ENCODE results near the gene SAMD9L.
"Not testable (repeated sequence)": the region's sequence is repeated elsewhere in the genome, so short reads cannot be mapped to it uniquely, and the experiment has no call there.

The SAMD9L gene

DNA sequence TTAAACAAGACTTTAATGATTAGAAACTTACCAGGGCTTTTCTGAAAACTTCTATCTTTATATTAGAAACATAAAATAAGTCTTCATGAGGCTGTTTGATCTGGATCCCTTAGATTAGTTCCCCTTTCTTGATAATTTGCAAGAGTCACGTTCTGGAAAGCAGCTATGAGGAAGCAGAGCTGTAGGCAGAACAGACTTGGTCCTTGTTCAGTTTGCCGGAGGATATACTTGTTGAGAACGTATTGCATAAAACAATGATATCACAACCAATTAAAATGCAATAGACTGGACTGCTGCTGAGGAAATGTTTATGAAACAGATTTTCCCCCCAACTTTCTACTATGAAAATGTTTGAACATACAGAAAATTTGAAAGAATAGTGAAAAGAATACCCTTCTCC, 2.8 kb downstream of the SAMD9L start:
- no peak for DNase-seq (ENCODE audit: low read depth)

DNA sequence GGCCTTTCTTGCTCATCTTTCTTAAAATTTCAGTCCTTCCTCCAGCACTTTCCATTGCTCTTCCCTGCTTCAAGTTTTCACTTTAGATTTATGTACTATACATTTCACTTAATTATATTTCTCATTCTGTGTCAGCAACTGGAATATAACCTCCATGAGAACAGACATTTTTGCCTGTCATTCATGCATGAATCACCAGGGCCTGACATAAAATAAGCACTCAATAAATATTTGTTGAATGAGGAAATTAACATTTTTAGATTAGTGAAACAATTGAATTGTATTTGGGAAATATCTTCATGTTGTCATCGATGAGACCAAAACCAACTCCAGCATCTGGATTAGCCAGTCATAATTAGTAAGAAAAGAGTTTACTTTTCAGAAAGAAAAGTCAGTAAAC, 6.1 kb downstream of the SAMD9L start:
- DNase-seq (ENCODE audit: low read depth), result no peak

DNA sequence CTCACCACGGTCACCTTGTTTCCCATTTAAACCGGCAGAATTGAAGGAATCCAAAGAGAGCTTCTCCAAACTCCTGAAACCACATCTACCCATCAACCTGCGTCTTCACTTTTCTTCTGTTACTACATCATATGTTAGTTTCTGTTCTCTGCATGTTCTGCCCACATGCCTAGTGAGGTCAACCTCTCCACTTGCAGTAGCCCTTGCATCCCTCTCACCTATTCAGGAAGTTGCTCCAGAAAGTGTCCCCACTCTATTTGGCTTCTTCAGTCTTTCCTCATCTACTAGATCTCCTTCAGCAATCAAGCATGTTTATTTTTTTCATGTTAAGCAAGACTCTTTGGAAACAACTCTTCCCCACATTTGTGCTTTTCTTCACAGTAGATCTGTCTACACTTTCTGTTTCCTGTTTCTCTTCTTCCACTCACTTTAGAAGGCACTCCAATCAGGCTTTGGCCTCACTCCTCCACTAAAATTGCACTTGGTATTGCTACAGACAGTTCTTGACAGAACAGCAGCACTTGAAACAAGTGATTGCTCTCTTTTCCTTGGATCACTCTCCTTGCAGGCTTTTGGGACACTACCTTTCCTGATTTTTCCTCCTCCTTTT, 7.5 kb downstream of the SAMD9L start:
- no peak for DNase-seq (ENCODE audit: low read depth)

DNA sequence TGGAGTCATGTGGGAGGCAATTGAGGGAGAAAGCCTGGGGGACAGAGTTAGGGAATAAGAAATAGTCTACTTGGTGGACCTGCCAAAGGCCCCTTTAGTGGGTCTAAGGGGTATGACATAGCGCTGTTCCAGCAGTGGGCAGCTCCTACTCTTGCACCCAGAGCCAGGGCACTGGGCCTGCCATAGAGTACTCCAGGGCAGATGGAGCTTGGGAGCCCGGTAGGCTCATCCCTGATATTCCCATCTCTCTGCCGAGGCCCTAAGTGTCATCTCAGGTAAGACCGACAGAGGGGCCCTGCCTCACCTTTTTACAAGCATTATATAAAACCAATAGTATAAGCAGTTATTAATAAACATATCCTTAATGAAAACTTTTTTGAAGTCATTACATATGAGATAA, 9.6 kb downstream of the SAMD9L start:
- DNase-seq (ENCODE audit: low read depth), result no peak

DNA sequence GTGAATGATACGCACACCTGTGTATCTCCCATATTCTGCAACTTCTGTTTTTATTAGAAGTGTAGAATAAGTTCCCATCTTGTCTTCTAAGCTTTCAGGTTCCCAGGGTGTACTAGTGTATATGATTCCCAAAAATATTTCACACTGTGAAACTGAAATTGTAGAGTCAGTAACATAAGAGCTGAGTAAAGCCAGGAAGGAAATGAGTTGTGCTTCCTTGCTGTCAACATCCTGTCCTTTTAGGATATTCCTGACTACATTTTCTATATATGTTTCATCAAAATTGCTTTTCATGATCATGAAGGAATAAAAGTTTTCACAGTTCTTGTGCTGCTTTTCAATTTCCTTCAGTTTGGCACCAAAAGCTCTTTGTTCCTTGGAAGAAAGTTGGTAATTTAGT, 15.2 kb downstream of the SAMD9L start:
- DNase-seq (ENCODE audit: low read depth), result no peak

DNA sequence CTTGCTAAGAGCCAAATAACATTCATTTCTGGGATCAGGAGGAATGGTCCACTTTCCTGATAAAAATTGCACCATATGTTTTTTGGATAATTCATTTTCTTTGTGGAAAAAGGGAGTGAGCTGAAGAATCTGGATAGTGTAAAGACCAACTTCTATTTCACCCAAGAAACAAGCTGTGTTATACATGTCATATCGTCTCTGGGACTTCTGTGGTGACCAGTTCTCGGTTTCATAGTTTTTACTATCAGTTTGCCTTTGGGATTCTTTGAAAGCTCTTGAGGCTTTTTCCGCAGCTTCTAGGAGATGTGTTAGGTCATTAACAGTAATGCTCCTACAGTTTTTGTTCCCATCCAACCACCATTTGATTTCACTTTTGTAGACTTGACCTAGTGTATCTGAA, 16.0 kb downstream of the SAMD9L start:
- DNase-seq (ENCODE audit: low read depth), result no peak

DNA sequence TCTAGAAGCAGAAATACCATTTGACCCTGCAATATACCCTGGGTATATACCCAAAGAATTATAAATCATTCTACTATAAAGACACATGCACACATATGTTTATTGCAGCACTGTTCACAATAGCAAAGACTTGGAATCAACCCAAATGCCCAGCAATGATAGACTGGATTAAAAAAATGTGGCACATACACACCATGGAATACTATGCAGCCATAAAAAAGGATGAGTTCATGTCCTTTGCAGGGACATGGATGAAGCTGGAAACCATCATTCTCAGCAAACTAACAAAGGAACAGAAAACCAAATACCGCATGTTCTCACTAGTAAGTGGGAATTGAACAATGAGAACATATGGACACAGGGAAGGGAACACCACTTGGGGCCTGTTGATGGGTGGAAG, 21.2 kb downstream of the SAMD9L start:
- DNase-seq (ENCODE audit: low read depth), result not testable (repeated sequence)

DNA sequence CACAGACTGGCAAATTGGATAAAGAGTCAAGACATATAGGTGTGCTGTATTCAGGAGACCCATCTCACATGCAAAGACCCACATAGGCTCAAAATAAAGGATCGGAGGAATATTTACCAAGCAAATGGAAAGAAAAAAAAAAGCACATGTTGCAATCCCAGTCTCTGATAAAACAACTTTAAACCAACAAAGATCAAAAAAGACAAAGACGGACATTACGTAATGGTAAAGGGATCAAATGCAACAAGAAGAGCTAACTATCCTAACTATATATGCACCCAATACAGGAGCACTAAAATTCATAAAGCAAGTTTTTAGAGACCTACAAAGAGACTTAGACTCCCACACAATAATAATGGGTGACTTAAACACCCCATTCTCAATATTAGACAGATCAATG, 24.7 kb downstream of the SAMD9L start:
- DNase-seq (ENCODE audit: low read depth), result not testable (repeated sequence)

DNA sequence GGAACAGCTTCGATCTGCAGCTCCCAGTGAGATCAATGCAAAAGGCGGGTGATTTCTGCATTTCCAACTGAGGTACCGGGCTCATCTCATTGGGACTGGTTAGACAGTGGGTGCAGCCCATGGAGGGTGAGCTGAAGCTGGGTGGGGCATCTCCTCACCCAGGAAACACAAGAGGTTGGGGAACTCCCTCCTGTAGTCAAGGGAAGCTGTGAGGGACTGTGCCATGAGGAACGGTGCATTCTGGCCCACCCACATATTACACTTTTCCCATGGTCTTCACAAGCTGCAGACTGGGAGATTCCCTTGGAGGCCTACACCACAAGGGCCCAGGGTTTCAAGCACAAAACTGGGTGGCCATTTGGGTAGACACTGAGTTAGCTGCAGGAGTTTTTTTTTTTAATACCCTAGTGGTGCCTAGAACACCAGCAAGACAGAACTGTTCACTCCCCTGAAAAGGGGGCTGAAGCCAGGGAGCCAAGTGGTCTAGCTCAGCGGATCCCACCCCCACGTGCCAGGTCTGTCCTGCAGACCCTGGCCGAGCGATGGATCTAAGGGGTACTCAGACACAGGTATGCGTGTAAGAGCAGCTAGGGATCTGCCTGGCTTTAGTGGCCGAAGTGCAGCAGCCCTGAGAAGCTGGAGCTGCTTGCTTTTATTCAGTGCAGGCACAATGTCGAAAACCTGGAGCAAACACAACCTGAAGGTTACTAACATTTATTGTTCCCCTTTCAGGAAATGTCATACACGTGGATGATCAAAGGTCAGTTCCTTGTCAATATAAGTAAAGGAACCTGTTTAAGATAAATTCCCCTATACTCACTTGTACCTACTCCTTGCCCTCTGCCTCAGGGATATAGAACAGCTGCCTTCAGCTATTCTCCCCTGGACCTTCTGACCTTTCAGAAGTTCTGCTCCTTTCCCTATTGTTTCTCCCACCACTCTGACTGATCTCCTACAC, 27.3 kb downstream of the SAMD9L start:
- DNase-seq (ENCODE audit: low read depth), result no peak

DNA sequence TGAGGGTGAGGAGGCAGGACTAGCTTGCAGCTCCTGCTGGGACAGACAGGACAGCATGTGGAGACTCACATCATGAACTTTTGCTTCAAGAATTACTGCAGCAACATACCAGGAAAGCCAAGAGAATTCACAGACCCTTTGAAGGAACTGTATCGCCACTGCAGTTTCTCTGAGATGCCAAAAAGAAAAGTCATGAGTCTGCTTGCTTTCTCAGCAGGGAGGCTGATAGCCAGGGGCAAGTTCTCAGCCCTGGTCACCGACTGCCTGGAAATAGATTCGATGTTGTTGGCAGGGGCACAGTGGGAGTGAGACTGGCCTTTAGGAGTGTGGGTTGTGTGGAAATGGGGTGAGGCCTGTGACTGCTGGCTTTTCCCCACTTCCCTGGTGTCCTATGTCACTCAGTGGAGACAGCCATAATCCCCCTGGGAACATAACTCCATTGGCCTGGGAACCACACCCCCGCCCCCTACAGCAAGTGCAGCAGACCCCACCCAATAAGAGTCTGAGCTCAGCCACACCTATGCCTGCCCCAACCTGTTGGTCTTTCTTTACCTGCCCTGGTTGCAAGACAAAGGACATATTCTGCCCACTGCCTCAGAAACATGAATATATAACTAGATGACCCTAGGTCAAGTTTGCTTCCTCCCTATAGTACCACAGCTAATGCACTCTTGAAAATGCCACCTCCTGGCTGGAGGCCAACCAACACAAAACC, 28.8 kb downstream of the SAMD9L start:
- DNase-seq (ENCODE audit: low read depth), result peak; percentile 22

DNA sequence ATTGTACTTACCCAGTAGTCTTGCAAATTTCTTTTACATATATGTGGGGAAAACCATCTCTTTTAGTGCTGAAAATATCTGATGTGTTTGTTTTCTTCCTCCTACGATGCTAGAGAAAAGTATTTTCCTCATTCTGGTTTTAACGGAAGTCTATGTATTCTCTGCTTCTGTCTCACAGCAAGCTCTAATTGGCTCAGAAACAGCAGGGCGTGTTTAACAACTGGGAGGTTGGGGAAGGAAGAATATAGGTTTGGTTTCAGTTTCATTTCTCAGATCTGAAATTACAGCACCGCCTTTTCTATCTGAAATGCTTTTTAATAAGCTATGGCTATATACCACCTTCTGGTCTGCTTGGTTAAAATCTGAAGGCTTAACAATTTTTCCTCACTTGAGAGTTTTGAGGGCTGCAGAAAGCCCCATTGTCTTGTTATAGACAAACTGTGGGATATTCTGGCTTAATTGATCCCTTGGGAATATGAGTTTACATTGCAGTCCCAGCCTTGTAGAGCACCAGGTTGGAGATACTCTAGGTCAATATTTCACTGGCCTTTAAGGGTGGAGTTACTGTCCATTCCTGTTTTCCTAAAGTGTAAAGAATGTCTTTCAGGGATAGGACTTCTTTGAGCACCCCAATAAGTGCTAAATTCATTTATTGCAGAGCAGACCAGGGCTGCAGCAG, 30.2 kb downstream of the SAMD9L start, which contains the start of gene SAMD9:
TSS of gene SAMD9 (minus strand) at position 128 of the 679 bp plus-strand sequence. CDS start 11,882 bp downstream, outside the sequence.
- DNase-seq (ENCODE audit: low read depth), result peak; percentile 54

DNA sequence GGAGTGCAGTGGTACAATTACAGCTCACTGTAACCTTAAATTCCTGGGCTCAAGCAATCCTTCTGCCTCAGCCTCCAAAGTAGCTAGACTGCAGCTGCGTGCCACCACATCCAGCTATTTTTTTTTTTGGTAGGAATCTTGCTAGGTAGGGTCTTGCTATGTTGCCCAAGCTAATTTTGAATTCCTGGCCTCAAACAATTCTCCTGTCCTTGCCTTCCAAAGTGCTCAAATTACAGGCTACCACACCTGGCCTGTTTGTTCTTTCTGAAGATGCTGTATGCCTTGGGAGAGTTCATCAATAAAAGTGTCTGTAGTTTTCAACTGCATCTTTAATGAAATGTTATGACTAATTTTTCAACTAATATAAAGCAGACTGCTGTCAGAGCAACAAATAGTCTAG, 30.9 kb downstream of the SAMD9L start:
- DNase-seq (ENCODE audit: low read depth), result no peak

DNA sequence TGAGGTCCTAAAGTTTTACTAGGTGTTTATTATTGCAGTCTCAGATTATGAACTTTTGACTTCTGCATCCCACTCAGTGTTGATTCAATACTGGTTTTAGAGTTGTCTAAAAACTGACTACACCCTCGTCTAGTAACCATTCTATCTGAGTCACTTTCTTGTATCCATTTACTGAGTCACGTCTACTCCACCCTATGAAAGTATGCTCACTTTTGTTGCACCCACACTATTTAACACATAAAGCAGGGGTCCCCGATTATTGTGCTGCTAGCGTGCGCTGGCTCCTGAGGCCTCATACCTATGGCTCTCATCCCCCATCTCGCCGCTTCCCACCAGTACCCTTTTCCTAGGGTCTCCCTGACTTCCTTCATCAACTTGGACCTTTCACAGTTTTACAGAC, 32.4 kb downstream of the SAMD9L start:
- peak; percentile 30 for DNase-seq (ENCODE audit: low read depth)

DNA sequence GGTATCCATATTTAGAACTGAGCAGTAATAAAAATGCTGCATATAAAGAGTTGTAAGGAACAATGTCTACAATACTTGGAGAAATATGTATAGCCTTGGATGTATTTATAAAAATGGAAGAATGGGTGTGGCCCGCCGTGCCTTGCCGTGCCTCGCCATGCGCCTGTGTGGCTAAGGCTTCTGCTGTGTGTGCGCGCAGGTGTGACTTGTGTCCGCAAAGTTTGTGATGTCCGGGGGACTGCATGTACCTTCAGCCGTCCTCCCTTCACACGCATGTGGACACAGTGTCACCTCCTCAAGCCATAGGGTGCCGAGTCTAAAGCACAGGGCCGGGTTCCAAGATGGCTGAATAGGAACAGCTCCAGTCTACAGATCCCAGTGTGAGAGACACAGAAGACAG, 40.2 kb downstream of the SAMD9L start:
- no peak for DNase-seq (ENCODE audit: low read depth)

DNA sequence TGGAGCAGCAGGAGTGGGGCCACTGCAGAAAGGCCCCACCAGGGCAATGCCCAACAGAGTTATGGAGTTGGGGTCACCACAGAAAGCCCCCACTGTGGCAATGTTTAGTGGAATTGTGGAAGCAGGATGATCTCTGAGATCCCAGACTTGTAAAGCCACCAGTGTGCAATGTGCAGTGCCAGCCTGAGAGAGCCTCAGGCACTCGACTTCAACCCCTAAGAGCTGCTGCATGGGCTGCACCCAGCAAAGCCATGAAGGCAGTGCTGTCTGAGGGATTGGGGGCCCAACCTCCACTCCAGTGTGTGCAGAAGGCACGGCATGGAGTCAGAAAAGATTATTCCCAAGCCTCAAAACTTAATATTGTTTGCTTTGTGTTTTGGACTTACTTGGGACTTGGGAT, 50.8 kb downstream of the SAMD9L start:
- DNase-seq (ENCODE audit: low read depth), result no peak

DNA sequence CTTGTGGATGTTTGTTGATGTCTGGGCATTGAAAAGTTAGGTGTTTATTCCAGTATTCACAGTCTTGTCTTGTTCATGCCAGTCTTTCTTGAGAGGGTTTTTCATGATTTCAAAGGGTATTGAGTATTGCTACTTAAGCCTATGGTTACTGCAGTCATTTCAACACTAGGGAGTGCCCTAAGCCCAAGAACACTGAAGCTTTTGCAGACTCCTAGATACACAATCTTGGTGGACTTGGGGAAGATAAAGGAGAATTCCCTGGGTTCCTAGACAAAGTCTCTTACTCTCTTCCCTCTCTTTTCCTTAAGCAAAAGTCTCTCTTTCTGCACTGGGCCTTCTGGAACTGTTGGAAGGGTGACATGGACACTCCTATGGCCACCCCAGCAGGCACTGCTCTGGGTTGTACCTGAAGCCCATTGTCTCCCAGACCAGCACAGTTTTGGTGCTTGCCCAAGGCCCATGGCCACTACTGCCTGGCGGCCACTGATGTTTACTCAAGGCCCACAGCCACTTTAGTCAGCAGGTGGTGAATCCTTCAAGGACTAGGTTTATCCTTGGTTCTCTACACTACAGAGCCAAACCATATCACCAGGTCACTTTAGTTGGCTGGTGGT, 55.3 kb downstream of the SAMD9L start:
- peak; percentile 30 for DNase-seq (ENCODE audit: low read depth)

Measured in non-pigmented ciliary epithelial cell (primary cell).